ENCODE measurements around the gene ERMP1. TPM values are rescaled to one million over a fixed set of nuclear protein-coding genes. Genes with fewer than 3 reads are reported as not detected.

The ERMP1 gene
- total RNA-seq, 1 experiment from 2014 or later: 17.8 TPM

DNA sequence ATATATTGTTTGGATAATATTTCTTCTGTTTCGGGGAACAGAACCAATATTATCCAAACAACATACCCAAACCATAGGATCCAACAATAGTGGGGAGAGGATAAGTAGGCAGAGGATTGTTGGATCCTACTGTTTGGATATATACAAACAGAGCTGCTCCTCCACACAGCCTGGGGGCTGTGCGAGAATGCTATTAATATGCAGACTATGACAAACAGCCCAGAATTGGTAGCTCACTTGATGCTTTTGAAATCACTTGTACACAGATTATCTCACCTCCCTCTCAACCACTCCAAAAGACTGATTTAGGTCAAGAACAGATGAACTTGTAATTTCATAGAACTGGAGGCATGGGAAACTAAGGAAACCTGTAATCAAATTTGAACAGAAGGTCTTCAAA is 33.4 kb upstream of the ERMP1 start:
- POLR2A ChIA-PET (ENCODE audit: unreplicated experiment): no interaction called here
- Histone ChIP-seq H3K4me2 (ENCODE audit: low read length) (no peak overlapping the region), H3K9me3 (ENCODE audit: low read length) (no peaks in the 10 kb centered on the region), H3F3A (ENCODE audit: low read length, unreplicated experiment) (no peaks in the 10 kb centered on the region), H3K36me3 (ENCODE audit: low read depth, low read length) (no peaks in the 10 kb centered on the region), H3K4me1 (ENCODE audit: insufficient read depth, low read length) (no peaks in the 10 kb centered on the region), H3K27ac (ENCODE audit: low read length) (no peak overlapping the region), H3K9ac (ENCODE audit: low read length) (no peak overlapping the region), H3K4me3 (ENCODE audit: low read length) (no peak overlapping the region), H4K20me1 (ENCODE audit: low read length) (no peaks in the 10 kb centered on the region), H2AFZ (ENCODE audit: low read length) (no peak overlapping the region), H3K9me2 (replicated peaks; ENCODE audit: low read length) (no peaks in the 10 kb centered on the region), H3K79me2 (ENCODE audit: low read length) (no peaks in the 10 kb centered on the region), H3K27me3 (ENCODE audit: low read length) (no peaks in the 10 kb centered on the region)
- CTCF ChIA-PET: no interaction called here
- intact Hi-C loops (cut with micrococcal nuclease): no loop called here
- no peak for ATAC-seq
- TF ChIP-seq, protein P1, sequence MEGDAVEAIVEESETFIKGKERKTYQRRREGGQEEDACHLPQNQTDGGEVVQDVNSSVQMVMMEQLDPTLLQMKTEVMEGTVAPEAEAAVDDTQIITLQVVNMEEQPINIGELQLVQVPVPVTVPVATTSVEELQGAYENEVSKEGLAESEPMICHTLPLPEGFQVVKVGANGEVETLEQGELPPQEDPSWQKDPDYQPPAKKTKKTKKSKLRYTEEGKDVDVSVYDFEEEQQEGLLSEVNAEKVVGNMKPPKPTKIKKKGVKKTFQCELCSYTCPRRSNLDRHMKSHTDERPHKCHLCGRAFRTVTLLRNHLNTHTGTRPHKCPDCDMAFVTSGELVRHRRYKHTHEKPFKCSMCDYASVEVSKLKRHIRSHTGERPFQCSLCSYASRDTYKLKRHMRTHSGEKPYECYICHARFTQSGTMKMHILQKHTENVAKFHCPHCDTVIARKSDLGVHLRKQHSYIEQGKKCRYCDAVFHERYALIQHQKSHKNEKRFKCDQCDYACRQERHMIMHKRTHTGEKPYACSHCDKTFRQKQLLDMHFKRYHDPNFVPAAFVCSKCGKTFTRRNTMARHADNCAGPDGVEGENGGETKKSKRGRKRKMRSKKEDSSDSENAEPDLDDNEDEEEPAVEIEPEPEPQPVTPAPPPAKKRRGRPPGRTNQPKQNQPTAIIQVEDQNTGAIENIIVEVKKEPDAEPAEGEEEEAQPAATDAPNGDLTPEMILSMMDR (conservative IDR thresholded peaks at IDR 0.05; ENCODE audit: low read depth, low read length): no peak
- TF ChIP-seq EZH2phosphoT487 (IDR thresholded peaks at IDR 0.05; ENCODE audit: borderline replicate concordance, low read length) (no peak), EZH2 (IDR thresholded peaks at IDR 0.05; ENCODE audit: low read length, unreplicated experiment) (no peak)
- no TSS peak for BruUV-seq (replicated peaks)
- no peak for DNase-seq

DNA sequence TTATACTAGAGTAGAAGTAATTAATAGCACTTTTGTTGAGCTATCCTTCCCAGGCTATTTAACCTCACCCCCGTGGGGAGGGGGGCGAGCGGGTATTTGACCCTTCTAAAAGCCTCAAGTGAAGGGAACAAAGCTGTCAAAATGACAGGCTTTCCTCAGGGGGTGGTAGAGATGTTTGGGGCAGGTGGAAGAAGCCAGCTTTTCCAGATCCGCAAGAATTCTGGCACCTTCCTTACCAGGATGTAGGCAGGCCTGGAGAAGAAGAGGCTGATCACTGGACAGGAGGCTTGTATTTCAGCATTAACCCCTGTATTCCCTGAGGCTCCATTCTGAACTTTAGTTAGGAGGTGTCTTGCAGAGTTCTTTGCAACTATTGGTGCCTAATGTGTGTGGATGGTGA is 31.5 kb upstream of the ERMP1 start:
- no peaks in the 10 kb centered on the region for H3K27me3 ChIP-seq (ENCODE audit: low read length)
- POLR2A ChIA-PET (ENCODE audit: unreplicated experiment): no interaction called here
- no peak overlapping the region for H3K27ac ChIP-seq (ENCODE audit: low read length)
- ATAC-seq (no peak), DNase-seq (no peak)
- no peak overlapping the region for H3K4me3 ChIP-seq (ENCODE audit: low read length)
- BruUV-seq (replicated peaks): no TSS peak
- H3K9ac ChIP-seq (ENCODE audit: low read length): no peak overlapping the region
- H3K4me2 ChIP-seq (ENCODE audit: low read length): no peak overlapping the region
- intact Hi-C loops (cut with micrococcal nuclease): no loop called here
- no peaks in the 10 kb centered on the region for H3K9me2 ChIP-seq (replicated peaks; ENCODE audit: low read length)
- H3F3A ChIP-seq (ENCODE audit: low read length, unreplicated experiment): no peaks in the 10 kb centered on the region
- no peaks in the 10 kb centered on the region for H3K36me3 ChIP-seq (ENCODE audit: low read depth, low read length)
- H3K4me1 ChIP-seq (ENCODE audit: insufficient read depth, low read length): no peaks in the 10 kb centered on the region
- CTCF ChIA-PET: no interaction called here
- no peaks in the 10 kb centered on the region for H3K79me2 ChIP-seq (ENCODE audit: low read length)
- H3K9me3 ChIP-seq (ENCODE audit: low read length): no peaks in the 10 kb centered on the region
- TF ChIP-seq EZH2 (IDR thresholded peaks at IDR 0.05; ENCODE audit: low read length, unreplicated experiment): no peak
- no peak for TF ChIP-seq EZH2phosphoT487 (IDR thresholded peaks at IDR 0.05; ENCODE audit: borderline replicate concordance, low read length)
- TF ChIP-seq, protein P1 (conservative IDR thresholded peaks at IDR 0.05; ENCODE audit: low read depth, low read length): no peak
- no peak overlapping the region for H2AFZ ChIP-seq (ENCODE audit: low read length)
- no peaks in the 10 kb centered on the region for H4K20me1 ChIP-seq (ENCODE audit: low read length)

DNA sequence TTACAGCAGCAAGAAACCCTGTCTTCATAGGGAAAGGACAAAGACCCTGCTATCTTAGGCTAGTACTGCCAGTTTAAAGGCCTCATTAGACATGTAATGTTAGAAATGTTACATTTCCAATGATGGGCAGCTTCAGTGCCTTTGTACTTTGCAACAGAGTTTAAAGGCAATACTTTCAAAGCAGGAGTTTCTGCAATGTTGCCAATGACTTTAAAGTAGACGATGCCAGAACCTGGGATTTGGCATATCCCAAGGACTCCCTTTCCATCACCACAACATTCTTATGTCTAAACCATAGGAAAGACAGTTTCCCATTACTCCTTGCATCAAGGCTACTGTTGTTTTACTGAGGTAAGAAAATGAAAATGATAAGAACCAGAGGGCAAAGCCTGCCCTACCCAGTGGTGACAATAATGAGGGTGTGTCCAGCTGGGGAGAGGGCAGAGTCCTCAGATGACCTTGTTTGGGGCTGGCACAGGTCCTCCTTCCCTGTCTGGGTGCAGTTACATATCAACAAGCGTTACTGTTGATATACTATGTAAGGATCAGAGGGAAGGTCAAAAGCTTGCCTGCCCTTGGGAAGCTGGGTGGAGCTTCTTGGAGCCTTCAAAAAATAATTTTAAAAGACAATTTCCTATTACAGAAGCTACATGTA is 30.3 kb upstream of the ERMP1 start:
- no peak for DNase-seq
- no TSS peak for BruUV-seq (replicated peaks)
- Histone ChIP-seq H2AFZ (ENCODE audit: low read length) (no peak overlapping the region), H3K27me3 (ENCODE audit: low read length) (no peaks in the 10 kb centered on the region), H3K9me3 (ENCODE audit: low read length) (no peaks in the 10 kb centered on the region), H3K79me2 (ENCODE audit: low read length) (no peaks in the 10 kb centered on the region), H3K9ac (ENCODE audit: low read length) (no peak overlapping the region), H3F3A (ENCODE audit: low read length, unreplicated experiment) (no peaks in the 10 kb centered on the region), H3K4me3 (ENCODE audit: low read length) (no peak overlapping the region), H3K36me3 (ENCODE audit: low read depth, low read length) (no peaks in the 10 kb centered on the region), H4K20me1 (ENCODE audit: low read length) (no peaks in the 10 kb centered on the region), H3K4me2 (ENCODE audit: low read length) (no peak overlapping the region), H3K4me1 (ENCODE audit: insufficient read depth, low read length) (no peaks in the 10 kb centered on the region), H3K9me2 (replicated peaks; ENCODE audit: low read length) (no peaks in the 10 kb centered on the region), H3K27ac (ENCODE audit: low read length) (no peak overlapping the region)
- CTCF ChIA-PET: no interaction called here
- POLR2A ChIA-PET (ENCODE audit: unreplicated experiment): no interaction called here
- intact Hi-C loops (cut with micrococcal nuclease): no loop called here
- ATAC-seq: no peak
- TF ChIP-seq, protein P1 (conservative IDR thresholded peaks at IDR 0.05; ENCODE audit: low read depth, low read length): no peak
- TF ChIP-seq EZH2 (IDR thresholded peaks at IDR 0.05; ENCODE audit: low read length, unreplicated experiment) (no peak), EZH2phosphoT487 (IDR thresholded peaks at IDR 0.05; ENCODE audit: borderline replicate concordance, low read length) (no peak)

Data from PC-3 (cell line).